Bone marrow (tissue), 2 donors: ENCODE results near the gene RIPOR3.

Experiments
- DNase-seq, 2 donors: peaks; one replicate each; lab custom pipeline; 2025; lab: John Stamatoyannopoulos, UW

The RIPOR3 gene

DNA sequence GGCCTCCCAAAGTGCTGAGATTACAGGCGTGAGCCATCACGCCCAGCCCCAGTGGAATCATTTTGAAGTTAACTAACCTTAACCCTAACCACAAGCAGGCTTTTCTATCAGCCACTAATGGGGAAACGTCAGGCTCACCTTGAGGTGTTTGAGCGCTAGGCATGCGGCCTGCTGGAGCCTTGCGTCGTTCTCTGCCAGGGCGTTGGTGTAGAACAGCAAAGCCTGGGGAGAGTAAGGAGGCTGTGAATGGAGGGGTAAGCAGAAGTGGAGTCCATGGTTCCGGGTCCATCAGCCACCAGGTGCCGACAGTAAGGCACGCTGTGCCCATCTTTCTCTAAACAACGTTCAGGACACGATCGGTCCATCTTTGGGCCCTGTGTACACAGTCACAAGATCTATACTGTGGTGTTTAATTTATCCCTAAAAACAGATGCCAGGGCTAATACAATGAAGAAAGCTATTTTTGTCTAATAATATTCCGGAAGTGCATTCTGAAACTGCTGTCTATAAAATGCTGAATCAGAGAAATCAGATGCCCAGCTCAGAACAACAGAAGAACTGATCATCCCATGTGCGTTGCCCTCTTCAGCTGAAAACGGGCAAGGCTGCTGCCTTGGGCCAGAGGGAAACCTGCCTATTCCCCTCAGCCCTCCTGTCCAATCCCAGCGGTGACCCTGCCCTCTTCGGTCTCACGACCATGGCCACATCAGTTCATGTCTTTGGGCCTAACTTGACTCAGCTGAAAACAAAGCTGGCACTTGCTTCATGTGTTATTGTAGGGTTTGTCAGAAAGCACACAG lies 101.6 kb downstream of the RIPOR3 start:
- no peak for DNase-seq

DNA sequence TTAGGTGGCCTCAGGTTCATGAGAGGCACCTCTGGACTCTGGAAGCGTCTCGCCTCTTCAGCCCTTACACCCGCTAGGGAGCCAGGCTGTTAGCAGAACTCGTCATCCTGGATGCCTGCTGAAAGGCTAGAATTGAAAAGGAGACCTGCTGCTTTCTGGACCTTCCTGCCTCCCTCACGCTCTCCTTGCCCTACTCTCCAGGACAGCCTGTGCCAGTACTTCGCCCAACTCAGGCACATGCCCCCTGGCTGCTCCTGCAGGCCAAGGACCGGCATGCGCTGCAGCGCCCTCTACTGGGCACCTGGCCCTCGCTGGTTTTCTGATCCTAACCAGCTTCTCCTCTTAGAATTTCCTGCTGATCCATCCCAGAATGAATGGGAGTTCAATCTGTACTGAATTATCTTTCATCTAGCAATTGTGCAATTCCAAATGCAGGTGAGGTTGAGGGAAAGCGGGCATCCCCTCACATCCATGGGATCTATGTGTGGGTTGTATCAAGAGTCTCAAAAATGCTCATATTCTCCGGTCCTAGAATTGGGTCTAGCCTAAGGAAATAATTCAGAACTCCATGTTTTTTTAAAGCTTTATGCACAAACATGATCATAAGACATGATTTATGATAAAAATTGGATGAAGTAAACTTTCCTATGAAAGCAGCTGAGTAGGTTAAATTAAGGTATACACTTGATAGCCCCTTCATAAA lies 103.2 kb downstream of the RIPOR3 start:
- DNase-seq: peak; percentile 18 to 25

DNA sequence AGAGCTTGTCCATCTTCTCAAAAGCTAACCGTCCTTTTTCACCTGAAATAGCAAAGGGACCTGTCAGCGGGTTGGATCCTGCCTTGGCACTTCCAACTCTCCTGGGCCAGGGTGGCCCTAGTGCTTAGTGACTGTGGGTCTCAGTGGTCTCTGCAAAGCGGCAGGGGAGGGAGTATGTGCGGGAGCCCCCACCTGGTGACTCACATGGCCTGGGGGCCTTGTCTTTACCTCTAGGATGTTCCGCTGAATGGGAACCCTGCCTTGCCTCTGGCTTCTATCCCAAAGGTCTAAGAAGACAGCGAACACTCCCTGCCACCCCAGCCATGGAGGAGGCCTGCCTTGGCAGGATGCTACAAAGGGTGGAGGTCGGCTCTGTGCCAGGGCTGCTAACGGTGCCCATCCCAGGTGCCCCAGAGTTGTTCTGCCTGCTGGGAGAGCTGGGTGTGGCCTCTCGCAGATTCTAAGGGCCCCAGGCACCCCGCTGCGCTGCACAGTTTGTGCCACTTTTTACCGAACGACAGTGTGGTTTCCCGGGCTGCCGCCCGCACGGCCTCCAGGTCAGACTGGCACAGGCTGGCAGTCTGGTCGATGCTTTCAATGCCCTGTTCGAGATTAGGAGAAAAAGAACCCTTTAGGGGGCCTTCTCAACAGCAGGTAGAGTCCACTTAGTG lies 103.9 kb downstream of the RIPOR3 start:
- DNase-seq: no peak

DNA sequence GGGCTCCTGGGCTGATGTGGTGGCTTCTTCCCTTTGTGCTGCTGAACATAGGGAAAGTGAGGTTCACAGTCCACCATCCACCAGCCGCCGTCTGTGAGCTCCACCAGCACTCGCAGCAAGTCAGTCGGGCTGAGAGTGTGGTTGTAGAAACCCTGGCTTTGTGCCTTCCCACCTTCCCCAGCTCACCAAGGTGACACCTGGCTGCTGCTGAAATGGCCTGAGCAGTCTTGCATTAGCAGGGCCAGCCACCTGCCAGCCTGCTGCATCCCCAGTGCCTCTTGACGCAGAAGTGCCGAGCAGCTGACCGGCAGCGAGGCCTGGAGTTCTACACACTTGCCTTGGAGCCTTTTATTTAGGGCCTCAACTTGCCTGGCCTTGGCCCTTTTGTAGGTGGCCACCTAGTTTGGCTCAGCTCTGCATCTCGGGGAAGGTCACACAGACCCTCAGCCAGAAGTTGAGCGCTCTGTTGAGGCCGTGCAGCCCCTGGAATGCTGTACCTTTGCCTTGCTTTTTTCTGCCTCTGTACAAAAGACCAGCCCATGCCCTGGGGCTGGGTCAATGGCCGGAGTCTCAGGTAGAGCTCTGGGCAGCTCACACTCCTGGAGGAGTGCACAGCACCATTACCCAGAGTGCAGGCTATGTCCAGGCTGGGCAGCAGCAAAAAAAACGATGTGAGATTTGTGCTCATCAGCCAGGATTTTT lies 104.7 kb downstream of the RIPOR3 start:
- DNase-seq: no peak

DNA sequence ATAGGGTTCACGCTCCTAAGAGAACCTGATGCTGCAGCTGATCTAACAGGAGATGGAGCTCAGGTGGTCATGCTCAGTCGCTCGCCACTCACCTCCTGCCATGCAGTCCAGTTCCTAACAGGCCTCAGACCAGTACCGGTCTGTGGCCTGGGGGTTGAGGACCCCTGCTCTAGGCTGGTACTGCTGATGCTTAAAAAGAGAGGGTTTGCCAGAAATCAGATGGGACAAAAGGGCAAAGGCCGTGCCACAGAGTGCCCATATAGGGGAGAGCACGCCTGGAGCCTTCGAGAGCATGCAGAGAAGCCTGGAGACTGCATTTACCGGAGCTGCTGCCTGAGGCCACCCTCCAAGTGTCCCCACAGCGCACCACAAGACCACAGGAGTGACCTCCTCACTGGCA lies 105.7 kb downstream of the RIPOR3 start:
- no peak for DNase-seq

DNA sequence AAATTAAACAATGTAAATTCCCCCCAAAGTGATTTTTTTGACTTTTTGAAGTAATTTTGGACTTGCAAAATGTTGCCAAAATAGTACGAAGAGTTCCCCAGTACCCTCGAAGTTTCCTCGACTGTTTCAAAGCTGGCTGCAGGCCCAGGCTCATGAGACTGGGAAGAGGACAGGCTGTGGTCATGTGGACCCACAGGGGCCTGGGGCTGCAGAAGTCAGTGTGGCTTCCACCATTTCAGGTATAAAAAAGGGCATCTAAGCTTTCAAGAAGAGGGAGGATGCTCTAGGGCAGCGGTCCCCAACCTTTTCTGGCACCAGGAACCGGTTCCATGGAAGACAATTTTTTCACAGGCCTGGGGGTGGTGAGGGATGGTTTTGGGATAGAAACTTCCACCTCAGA lies 106.1 kb downstream of the RIPOR3 start:
- DNase-seq: no peak

DNA sequence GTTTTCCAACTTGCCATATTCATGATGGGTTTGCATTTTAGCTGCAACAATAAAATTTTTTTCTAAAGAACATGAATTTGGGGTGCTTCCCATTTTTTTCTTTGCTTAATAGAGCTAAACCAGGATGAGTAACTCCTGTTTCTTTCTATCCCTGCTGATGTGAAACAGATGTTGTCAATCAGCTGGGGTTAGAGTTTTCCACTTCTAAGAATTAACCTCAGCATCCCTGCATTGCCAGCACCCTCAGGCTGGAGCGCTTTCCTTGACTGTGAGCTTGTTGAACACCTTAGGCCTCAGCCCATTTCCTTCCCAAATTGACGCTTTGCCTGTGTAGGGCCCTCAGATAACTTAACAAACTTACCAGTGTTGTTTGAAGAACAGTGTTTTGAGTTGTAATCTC lies 106.7 kb downstream of the RIPOR3 start:
- DNase-seq: no peak

DNA sequence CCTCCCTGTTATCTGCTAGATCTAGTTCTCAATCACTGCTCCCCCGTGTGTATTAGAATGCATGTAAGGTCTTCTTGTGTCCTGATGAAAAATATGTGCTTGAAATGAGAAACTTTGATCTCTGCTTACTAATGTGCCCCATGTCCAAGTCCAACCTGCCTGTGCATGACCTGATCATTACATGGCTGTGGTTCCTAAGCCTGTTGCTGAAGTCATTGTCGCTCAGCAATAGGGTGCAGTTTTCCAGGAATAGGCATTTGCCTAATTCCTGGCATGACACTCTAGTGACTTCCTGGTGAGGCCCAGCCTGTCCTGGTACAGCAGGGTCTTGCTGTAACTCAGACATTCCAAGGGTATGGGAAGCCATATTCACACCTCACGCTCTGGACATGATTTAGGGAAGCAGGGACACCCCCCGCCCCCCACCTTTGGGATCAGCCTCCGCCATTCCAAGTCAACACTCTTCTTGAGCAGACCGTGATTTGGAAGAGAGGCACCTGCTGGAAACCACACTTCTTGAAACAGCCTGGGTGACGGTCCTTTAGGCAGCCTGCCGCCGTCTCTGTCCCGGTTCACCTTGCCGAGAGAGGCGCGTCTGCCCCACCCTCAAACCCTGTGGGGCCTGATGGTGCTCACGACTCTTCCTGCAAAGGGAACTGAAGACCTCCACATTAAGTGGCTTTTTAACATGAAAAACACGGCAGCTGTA lies 107.7 kb downstream of the RIPOR3 start:
- DNase-seq: no peak

DNA sequence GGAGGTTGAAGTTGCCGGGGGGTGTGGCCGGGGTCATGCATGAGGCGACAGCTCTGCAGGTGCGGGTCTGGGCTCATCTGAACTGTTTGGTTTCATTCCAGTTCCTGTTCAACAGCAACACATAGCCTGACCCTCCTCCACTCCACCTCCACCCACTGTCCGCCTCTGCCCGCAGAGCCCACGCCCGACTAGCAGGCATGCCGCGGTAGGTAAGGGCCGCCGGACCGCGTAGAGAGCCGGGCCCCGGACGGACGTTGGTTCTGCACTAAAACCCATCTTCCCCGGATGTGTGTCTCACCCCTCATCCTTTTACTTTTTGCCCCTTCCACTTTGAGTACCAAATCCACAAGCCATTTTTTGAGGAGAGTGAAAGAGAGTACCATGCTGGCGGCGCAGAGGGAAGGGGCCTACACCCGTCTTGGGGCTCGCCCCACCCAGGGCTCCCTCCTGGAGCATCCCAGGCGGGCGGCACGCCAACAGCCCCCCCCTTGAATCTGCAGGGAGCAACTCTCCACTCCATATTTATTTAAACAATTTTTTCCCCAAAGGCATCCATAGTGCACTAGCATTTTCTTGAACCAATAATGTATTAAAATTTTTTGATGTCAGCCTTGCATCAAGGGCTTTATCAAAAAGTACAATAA lies 108.6 kb downstream of the RIPOR3 start:
- no peak for DNase-seq

DNA sequence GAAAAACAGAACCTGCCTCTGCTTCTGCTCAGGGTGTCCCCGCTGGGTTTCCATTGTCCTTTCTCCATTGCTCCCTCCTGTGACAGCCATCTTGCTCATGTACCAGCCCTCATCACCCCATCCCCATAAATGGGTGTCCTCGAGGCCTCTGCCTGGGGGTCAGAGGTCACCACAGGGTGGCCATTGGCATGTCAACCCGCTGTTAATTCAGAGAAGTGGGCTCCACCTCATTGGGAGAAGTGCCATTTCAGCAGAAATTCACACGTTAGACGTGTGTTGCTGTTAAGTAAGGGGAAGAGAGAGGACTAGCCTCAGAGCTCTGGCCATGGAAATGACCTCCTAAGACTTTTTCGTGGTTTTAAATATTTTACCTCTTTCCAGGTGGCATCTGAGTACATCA lies 109.2 kb downstream of the RIPOR3 start:
- no peak for DNase-seq

DNA sequence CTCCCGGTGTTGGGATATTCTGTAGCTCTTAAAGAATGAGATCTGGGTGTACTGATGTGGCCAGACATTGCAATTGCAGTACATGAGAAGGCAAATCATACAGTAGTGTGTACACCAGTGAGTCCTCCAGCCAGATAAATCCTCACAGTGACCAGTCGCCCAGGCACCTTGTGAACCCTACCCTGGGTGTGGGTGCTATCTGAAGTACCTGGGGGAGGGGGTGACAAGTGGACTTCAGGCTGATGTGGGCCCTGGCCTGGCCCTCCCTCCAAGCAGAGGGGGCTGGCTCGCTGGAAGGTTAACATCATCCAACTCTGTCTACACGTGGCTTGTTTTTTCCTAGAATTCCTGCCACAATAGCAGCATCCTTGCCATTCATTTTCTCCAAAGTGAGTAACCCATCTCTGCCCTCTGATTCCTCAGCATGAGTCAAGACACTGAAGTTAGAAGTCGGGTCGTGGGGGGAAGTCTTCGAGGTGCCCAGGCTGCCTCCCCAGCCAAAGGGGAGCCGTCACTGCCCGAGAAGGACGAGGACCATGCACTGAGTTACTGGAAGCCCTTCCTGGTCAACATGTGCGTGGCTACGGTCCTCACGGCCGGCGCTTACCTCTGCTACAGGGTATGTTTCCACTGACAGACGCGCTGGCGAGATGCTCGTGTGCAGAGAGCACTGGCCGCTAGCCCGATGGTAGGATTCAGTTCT lies 110.3 kb downstream of the RIPOR3 start:
- no peak for DNase-seq

DNA sequence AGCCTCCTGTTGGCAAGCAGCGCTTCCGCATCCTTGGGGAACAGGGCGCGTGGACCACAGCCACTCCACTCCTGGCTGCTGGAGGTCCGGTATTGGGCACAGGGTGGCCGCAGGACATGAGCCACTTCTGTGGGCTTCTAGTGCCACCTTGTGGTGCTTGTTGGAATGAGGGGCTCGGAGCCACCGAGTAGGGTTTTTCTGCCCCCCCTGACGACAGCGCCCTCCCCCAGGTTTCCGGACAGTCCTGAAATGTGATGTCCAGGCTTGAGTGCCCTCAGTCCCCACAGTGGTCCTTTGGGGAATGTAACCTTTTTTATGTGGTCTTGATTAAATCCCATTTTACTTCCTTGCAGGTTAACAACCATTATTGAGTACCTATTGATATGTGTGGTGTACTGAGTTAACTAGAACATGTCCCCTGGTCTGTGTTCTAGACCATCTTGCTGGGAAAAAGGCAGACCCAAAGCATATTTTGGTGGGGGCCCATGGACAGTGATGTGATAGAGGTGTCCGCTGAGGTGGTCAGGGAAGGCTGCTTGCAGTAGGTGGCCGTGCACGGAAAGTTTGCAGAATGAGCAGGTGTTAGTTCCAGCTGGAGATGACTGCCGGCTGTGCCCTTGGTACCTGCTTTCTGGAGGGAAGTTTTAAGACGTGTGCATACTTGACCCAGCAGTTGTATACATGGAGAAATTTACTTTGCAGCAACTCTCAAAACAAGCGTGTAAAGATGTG lies 111.2 kb downstream of the RIPOR3 start:
- peak; percentile 13 to 24 for DNase-seq

DNA sequence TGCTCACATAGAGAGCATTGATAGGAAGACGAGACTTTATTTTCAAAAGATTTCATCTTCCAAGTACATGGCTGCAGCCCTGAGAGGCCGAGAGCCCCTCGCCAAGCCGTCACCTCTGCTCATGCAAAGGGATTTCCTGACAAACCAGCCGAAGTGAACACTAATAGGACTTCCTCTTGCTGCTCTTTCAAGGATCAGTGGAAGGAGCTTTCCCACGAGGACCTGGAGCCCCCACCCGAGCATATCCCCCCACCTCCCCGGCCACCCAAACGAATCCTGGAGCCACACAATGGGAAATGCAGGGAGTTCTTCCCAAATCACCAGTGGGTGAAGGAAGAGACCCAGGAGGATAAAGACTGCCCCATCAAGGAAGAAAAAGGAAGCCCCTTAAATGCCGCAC lies 111.8 kb downstream of the RIPOR3 start:
- DNase-seq: no peak

DNA sequence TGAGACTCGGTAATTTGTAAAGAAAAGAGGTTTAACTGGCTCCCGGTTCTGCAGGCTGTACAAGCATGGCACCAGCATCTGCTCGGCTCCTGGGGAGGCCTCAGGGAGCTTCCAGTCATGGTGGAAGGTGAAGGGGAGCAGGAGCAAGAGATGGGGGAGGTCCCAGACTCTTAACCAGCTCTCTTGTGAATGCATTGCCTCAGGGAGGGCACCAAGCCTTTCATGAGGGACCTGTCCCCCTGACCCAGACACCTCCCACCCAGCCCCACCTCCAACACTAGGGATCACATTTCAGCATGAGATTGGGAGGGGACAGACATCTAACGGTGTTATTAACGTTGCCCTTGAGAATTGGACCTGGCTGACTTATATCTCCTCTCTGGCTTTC lies 112.6 kb downstream of the RIPOR3 start:
- no peak for DNase-seq

DNA sequence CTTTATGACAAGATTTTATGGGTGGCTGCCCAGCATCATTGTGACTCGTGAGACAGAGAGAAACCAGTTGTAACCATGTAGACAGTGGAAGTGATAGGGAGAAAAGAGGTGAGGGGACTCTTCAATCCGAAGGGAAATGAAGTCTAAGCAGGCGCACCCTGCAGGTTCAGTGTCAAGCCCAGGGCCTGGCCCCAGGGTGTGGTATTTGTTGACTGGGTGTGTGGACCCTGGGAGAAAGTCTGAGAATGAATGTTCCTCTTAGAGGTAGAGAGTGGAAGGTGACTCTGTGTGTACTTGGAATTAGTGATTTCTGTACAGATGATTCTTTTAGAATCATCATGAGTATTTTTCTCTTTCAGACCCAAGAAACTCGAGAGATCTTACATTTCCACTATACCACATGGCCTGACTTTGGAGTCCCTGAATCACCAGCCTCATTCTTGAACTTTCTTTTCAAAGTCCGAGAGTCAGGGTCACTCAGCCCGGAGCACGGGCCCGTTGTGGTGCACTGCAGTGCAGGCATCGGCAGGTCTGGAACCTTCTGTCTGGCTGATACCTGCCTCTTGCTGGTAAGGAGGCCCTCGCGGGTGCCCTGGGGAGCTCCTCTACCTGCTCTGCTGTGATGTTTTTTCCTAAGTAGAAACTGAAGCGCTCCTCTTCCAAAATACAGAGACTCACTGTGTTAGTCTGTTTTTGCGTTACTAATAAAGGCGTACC lies 113.1 kb downstream of the RIPOR3 start:
- no peak for DNase-seq

DNA sequence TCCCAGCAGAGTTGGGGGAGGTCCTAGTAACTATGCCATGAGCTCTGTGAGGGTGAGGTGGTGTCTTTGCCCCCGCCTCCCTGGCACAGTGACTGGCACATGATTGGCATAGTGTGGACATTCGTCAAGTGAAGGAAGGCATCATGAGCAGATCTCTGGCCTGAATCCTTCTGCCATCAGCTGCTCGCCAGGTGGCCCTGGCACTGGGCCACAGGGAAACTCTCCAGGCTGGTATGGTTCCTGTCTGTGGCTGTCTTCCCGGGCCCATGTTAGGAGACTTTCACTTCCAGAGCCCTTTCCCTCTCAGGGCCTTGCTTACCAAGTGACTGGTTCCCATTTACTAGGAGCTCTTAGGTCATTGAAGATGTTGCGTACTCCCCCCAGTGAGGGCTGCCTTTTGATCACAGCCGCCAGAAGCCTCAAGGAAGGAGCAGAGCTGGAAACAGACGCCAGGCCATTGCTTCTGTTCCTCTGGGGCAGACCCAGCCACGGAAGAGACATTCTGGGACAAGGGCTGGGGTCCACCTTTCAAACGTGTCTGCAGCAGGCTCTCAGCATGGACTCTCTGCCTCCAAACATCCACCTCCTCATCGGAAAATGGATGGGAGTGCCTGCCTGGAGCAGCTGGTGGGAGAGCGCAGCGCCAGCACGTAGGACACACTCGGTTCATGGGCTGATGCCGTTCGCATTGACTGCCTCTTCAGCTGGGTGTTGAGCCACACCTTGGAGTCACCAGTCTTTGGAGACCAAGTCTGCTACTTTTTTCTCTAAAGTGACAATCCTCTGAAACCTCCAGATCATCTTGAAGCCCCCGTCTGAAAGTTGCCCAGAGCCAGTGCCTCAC lies 113.9 kb downstream of the RIPOR3 start:
- no peak for DNase-seq

DNA sequence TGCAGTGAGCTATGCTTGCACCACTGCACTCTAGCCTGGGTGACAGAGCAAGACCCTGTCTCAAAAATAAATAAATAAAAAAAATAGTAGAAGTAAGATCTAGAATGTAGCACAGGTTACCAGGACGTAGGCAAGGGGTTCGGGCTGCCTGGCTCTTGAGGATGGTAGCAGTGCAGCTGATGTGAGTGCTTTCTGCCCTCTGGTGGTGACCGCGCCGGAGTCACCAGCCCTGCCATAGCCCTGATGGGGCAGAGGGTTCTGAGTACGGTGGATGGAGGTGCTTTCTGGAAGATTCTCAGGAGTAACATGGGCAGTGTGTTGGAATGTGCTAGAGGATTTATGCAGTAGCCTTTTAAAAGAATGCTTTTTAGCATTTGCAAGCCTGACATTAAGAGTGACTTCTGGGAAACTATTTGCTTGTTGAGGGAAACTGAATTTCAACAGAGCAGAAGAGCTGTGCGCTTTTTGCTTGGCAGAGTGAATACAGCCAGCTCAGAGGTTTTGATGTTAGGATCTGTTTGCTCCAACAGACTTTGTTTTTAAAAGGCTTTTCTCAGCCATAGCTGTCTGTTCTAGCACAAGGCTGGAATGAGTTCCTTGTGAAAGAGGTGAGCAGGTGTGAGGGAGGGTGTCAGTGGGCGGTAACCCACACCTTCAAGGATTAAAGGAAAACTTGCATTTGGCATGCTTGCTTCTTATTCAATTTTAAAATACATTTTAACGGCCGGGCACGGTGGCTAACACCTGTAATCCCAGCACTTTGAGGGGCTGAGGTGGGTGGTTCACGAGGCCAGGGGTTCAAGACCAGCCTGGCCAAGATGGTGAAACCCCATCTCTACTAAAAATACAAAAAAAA lies 115.2 kb downstream of the RIPOR3 start:
- DNase-seq: peak in 1 of 2 donors; percentile 44
